Stomach (tissue), 4 donors: ENCODE measurements around the gene RNF141.

Source experiments
- CTCF ChIP-seq, 7 experiments: fragments of 450-650 bp in 4 of 7; fragments of 200-600 bp in 3 of 7; sonication (generic) in 3 of 7; IDR thresholded peaks; one replicate each; pipeline ENCODE4 v1.5.1; 2016 to 2019; ENCODE audit warnings: antibody characterized with exemption in 7 of 7, control low read depth in 2 of 7, mild to moderate bottlenecking in 1 of 7
- POLR2AphosphoS5 ChIP-seq, 3 donors: sonication (generic); formaldehyde crosslinking; IDR thresholded peaks; one replicate each; pipeline ENCODE4 v1.6.1; 2016; ENCODE audit warnings: antibody characterized with exemption in 3 of 3

- TF ChIP-seq CTCF (IDR thresholded peaks at IDR 0.05) = no peak
- no peak for TF ChIP-seq POLR2AphosphoS5 (IDR thresholded peaks at IDR 0.05)
Measured at GRCh38 chr11:10476927-10477689, 63.9 kb downstream of the RNF141 start.
